ENCODE measurements around the gene FSIP1.

Gene FSIP1

DNA sequence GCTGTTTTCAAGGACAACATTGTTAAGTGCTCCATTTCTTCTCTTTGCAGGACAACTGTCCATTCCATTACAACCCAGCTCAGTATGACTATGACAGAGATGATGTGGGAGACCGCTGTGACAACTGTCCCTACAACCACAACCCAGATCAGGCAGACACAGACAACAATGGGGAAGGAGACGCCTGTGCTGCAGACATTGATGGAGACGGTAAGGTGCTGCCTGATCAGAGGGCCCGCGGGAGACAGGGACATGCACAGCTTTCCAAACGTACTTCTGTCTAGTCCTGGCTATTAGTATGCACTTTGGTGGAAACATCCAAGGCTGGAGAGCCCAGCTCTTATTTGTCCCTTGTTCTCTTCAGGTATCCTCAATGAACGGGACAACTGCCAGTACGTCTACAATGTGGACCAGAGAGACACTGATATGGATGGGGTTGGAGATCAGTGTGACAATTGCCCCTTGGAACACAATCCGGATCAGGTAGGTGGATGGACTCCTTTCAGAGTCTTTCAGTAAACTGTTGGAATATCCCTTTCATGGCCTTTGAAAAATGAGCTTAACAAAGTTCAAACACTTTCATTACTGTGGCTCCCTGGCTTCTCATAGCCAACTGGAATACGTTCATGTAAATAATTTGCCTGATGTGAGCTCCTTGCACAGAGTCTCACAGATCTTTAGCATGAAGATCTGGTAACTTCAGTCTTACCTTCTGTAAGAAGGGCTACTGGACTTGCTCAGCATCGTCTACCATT lies 191.3 kb downstream of the FSIP1 start:
- DNase-seq = no peak

DNA sequence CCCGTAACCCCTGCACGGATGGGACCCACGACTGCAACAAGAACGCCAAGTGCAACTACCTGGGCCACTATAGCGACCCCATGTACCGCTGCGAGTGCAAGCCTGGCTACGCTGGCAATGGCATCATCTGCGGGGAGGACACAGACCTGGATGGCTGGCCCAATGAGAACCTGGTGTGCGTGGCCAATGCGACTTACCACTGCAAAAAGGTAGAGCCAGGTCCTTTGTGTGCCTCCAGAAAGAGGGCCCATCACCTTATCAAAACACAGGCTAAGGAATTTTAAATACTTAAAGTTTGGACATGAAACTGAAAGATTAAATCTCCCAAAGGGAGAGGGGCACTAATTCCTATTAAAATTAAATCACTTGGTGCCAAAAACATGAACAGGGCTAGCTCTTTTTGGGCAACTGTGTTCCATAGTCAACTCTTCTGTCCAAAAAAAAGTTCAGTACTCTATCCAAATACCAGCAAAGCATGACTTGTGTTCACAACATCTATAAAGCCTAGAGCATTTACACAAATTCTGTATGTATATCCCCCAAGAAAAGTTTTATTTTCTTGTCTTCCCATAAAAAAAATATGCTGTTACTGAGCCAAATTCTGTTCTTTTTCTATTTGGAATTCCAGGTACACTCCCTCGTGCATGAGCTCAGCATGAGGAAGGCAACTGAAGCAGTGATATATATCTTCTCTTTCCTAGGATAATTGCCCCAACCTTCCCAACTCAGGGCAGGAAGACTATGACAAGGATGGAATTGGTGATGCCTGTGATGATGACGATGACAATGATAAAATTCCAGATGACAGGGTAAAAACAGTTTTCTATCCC lies 192.6 kb downstream of the FSIP1 start:
- DNase-seq = no peak

DNA sequence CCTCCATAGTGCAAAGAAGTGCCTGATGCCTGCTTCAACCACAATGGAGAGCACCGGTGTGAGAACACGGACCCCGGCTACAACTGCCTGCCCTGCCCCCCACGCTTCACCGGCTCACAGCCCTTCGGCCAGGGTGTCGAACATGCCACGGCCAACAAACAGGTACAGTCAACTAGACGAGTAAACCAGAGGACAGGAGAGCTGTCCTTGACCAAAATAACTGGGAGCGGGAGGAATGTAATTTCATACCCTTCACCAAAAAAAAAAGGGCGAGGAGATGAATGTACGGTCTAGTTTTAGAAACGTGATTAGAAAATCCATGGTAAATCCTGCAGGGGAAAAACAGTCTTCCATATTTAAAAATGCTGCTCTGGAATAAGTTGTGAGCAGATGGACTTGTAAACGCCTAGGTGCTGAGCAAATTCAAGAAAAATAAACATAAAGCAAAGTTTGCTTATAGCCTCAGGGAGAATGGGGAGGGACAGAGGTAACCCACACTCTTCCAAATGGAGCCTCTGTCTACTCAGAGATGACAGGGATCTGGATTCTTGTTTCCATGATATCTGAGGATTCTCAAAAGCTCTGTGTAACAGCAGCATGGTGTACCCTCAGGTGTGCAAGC lies 193.3 kb downstream of the FSIP1 start:
- DNase-seq = no peak

DNA sequence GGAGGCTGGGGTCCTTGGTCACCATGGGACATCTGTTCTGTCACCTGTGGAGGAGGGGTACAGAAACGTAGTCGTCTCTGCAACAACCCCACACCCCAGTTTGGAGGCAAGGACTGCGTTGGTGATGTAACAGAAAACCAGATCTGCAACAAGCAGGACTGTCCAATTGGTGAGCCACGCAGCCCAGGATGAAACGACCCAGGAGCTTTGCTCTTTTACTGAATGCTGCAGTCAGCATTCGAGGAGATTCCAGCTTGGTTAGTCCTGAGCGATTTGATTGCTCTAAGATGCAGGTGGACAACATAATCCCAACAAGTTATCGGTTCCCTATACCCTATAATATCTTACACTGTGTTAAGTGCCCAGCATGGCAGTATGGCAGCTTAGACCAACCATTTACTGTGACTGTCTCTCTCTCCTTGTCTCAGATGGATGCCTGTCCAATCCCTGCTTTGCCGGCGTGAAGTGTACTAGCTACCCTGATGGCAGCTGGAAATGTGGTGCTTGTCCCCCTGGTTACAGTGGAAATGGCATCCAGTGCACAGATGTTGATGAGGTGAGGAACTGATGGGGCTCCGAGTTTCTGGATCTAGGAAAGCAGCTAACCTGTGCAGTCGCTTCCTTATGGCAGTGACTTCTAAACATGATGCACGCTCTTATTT lies 194.0 kb downstream of the FSIP1 start:
- no peak for DNase-seq

DNA sequence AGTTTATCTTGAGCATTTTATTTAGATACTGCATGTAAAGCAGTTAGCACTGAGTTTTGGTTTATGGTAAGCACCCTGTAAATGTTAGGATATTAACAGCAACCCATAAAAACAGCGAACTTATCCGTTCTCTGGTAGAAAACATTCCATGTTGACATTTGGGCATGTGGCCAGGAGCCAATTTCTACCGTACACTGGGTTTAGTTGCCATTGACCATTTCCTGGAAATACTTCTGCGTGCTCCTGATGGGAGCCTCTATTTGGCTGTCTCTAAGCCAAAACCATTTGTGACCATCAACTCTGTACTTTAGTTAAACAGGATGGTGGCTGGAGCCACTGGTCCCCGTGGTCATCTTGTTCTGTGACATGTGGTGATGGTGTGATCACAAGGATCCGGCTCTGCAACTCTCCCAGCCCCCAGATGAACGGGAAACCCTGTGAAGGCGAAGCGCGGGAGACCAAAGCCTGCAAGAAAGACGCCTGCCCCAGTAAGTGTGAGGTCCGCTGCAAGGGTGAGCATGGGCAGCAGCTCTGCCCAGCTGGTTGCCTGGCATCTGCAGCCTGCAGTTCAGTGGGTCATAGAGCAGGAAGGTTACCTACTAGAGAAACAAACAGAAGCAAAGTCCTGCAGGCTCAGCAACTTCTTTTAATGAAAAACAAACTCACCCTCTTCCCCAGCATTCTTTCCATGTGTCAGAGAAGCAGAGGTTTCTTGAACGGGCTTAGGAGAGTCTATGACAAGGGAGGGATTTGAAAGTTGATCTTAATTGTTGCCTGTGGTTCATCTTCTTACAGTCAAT lies 194.7 kb downstream of the FSIP1 start:
- no peak for DNase-seq

DNA sequence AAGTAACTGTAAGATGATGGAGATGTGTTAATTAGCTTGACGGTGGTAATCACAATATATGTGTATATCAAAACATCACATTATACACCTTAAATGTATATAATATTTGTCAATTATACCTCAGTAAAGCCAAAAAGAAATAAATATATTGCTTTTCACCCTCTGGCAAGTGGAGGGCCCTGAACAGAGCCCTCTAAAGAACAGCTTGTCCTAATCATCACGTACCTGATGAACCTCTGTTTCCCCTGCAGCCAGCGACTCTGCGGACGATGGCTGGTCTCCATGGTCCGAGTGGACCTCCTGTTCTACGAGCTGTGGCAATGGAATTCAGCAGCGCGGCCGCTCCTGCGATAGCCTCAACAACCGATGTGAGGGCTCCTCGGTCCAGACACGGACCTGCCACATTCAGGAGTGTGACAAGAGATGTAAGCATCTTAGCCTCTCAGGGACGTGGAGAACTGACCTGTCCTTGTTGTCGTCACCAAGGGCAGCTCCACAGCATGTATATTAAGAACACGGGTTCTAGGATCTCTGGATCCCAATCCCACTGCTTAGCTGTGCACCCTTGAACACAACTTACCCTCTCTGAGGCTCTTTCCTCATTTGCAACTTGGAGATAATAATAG lies 195.4 kb downstream of the FSIP1 start:
- DNase-seq = no peak

DNA sequence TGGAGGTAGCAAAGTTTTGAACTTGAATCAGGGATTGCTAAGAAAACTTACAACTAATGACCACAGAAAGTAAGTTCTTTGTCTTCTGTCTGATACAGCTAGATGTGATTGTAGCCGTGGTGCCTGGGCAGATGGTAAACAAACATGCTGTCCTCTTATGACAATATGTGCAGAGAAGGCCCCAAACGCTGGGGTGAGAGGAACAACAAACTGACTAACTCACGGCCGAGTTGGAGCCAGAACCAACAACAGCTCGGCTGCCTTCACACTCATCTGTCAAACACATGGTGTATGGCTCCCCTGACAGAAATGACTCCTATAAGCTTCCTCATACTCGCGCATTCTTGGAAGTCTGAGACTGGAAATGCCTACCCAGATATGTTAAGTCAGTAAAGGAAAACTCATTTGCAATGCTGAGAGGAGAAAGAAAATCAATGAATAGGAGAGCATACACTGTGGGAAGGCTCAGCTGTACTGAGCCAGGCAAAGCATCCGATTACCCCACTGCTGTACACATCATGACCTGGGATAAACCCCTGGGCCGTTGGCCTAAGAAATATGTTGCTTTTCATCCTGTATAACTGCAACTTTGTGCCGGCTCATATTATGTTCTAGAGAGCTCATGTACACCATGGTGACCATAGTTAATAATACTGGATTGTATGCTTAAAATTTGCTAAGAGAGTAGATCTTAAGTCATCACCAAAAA lies 196.1 kb downstream of the FSIP1 start:
- no peak for DNase-seq

DNA sequence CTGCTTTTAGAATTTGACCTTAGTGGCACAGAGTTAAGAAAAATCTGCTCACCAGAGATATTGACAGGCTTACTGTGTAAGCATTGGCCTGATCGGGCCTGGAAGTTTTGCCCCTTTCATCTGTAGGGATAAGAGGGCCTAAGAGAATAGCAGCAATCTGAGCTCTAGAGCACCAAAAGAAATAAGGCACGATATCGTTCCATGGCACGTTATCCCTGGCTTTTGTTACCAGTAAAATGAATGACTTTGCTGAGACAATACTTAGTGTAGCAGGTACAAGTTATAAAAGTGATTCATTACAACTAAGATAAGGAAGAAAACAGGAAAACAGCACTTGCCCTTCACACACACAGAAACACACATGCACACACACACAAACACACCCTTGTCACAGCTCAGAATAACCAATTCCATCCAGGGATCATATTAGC lies 196.8 kb downstream of the FSIP1 start:
- no peak for DNase-seq

DNA sequence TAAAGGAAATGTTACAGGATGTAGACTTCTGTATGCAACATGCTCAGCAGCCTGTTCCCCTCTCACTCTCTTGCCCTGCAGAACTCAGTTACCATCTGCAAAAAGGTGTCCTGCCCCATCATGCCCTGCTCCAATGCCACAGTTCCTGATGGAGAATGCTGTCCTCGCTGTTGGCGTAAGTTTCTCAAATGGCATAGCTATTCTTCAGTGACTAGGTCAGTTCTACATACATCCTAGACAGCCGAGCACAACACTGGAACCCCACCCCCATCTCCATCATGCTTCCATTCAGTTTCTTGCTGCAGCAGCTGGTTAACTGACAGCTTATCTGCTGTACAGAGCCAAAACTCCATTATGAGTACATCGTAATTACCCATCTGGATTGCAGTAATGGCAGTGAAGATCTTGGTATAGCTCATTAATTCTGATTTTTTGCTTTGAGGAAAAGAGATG lies 197.2 kb downstream of the FSIP1 start:
- no peak for DNase-seq

DNA sequence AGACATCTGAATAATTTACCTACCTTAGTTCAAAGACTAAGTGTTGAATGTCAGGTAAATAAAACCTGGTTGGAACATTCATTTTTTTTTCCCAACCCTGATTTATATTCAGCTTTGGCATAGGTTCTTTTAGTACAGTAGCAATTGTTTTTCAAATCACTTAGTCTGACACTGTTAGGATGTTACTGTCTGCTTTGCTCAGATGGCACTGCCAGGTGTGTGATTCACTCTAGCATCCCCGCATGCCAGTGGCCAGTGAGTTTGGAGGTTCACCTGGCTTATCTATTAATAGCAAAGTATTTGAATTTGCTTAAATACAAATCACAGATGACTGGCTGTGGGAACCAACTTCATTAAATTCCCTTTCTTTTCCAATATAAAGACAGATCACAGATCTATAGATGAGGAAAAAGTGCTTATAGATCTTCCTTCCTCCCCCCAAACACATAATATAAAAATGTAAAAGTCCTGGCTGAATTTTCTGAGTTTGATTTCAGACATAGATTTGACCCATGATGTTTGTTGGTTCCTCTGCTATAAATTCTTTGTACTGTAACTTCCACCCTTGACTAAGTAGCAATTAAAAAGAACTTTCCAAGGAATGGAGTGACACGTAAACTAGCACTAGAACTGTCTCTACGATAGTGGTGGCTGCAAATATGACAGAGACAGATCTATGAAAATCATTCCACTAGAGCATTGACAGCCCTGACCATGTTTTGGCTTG lies 197.8 kb downstream of the FSIP1 start:
- DNase-seq = no peak

DNA sequence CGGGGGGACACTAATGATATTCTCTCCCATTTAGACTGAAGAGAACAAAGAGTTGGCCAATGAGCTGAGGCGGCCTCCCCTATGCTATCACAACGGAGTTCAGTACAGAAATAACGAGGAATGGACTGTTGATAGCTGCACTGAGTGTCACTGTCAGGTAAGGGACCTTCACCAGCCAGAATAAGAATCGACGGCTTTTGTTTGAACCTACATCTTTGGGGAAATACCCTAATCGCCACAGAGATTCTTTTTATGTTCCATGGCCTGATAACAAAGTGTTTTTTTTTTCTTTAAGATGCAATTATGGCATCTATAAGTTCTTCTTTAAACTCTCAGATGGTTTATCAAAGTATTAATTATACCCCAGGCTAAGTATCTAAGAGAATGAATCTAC lies 198.4 kb downstream of the FSIP1 start:
- DNase-seq = no peak

DNA sequence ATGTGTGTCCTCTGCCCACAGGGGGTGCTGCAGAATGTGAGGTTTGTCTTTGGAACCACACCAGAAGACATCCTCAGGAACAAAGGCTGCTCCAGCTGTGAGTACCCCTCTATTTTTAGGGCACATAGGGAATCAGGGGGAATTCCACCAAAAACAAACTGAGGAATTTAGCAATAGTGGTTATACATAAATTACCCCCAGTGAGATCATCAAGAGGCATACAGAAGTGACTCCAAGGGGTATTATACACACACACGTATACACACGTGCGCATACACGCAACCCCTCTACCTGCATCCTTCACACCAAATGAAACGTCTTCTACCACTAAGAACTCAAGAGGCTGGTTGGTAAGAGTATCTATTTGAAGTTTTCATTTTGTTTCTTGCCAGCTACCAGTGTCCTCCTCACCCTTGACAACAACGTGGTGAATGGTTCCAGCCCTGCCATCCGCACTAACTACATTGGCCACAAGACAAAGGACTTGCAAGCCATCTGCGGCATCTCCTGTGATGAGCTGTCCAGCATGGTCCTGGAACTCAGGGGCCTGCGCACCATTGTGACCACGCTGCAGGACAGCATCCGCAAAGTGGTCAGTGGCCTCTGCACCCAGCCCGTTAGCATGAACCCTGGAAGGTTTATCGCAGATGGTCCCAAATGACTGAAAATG lies 198.9 kb downstream of the FSIP1 start:
- DNase-seq = peak in 1 of 5 donors; percentile 15

DNA sequence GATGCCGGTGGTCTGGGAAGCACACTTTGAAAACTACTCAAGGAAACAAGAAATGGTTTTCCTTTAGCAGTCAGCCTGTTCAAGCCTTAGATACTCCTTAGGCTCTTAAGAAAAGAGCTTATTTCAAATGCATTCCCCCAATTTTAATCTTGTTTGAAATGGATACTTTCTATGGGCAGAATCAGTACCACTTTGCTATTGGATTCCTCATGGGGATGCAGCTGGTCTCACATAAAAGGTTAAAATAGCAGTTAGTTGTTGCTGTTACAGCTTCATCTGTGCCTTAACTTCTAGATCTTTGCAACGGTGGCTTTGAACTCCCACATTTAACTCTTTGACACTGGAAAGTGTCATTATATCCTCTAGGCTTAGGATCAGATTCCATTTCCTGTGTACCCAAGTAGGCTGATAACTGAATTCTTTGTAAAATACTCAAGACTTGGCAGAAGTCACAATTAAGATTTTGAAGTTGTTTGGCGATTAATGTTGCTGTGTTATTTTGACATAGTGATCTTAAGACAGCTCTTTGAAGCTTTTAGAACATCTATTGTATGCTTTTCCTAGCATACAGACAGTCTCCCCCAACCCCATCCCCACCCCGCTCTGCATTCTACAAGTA lies 199.6 kb downstream of the FSIP1 start:
- no peak for DNase-seq

DNA sequence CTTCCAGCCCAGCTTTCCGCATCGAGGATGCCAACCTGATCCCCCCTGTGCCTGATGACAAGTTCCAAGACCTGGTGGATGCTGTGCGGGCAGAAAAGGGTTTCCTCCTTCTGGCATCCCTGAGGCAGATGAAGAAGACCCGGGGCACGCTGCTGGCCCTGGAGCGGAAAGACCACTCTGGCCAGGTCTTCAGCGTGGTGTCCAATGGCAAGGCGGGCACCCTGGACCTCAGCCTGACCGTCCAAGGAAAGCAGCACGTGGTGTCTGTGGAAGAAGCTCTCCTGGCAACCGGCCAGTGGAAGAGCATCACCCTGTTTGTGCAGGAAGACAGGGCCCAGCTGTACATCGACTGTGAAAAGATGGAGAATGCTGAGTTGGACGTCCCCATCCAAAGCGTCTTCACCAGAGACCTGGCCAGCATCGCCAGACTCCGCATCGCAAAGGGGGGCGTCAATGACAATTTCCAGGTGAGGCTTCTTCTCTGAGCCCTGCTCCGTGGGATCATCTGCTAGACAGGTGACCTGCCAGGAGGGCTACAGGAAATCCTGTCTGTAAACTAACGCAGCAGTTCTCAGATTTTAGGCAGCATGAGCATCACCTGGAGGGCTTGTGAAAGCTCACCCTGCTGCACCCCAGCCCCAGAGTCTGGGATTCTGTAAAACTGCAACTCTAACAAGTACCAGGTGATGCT lies 200.2 kb downstream of the FSIP1 start:
- no peak for DNase-seq

DNA sequence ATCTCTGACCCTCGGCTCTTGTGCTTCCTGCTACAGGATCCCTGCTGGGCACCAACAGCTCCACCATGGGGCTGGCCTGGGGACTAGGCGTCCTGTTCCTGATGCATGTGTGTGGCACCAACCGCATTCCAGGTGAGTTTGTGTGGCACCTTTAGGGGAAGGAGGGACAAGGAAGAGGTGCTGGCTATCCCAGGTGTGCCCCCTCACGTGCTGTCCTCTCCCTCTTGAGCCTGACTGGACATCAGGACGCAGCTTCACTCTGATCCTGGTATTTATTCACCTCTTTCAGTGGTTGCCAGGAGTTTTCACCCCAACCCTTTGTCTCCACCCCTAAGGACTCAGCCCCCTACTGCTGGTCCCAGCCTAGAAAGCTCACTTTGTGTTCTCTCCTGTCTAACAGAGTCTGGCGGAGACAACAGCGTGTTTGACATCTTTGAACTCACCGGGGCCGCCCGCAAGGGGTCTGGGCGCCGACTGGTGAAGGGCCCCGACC lies 200.8 kb downstream of the FSIP1 start:
- no peak for DNase-seq

DNA sequence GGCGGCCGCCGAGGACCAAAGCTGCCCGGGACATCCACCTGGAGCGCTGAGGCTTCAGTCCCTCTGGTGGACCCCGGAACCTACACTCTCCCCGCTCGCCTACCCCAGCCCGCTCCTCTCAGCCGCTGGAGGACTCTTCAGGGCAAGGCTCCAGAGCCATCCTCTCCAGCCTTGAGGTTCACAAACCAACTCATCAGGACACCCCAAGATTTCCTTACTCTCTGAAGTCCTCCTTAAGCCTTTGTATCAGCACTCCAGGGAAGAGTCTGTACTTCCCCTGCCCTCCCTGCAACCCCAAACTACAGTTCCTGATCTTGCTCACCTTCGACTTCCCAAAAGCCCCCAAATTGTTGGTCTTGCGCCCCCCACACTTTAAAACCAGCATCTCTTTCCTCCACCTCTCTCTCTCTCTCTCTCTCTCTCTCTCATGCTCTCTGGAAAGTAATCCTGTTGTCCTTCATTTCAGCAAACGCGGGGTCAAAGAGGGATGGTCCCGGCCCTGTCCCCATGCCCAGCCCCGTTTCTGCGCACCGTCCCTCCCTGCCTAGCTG lies 201.3 kb downstream of the FSIP1 start:
- no peak for DNase-seq

DNA sequence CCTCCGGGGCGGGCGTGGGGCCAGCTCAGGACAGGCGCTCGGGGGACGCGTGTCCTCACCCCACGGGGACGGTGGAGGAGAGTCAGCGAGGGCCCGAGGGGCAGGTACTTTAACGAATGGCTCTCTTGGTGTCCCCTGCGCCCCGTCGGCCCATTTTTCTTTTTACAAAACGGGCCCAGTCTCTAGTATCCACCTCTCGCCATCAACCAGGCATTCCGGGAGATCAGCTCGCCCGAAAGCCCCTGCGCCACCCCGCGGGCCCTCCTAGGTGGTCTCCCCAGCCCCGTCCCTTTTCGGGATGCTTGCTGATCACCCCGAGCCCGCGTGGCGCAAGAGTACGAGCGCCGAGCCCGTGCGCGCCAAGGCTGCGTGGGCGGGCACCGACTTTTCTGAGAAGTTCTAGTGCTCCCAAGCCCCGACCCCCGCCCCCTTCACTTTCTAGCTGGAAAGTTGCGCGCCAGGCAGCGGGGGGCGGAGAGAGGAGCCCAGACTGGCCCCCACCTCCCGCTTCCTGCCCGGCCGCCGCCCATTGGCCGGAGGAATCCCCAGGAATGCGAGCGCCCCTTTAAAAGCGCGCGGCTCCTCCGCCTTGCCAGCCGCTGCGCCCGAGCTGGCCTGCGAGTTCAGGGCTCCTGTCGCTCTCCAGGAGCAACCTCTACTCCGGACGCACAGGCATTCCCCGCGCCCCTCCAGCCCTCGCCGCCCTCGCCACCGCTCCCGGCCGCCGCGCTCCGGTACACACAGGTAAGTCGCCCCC lies 202.0 kb downstream of the FSIP1 start, which contains the start of gene THBS1:
Gene THBS1 (plus strand): TSS at position 595 of the 757 bp plus-strand sequence. CDS start 779 bp downstream, outside the sequence.
- peak in 3 of 5 donors; percentile 13 to 18 (median 15) for DNase-seq

Data from T-helper 1 cell (primary cell).